ENCODE measurements around the gene IPCEF1. TPM values are rescaled to one million over a fixed set of nuclear protein-coding genes. Genes with fewer than 3 reads are reported as not detected.

The IPCEF1 gene
- total RNA-seq, 1 experiment from 2014 or later = 0.28 TPM

- DNase-seq (ENCODE audit: low read depth, low spot score) = no peak
- Histone ChIP-seq H3K27ac (ENCODE audit: low read length) (no peak overlapping the region), H3K4me1 (ENCODE audit: control insufficient read depth, insufficient read depth, low read length) (no peaks in the 10 kb centered on the region), H3K4me3 (ENCODE audit: low read depth in 2 of 2, low read length in 2 of 2) (no peak overlapping the region), H3K36me3 (ENCODE audit: control insufficient read depth, insufficient read depth, low read length) (no peaks in the 10 kb centered on the region), H3K27me3 (ENCODE audit: control insufficient read depth, insufficient read depth, low read length) (no peaks in the 10 kb centered on the region), H3K9me3 (ENCODE audit: control insufficient read depth, insufficient read depth, low read depth, low read length) (no peaks in the 10 kb centered on the region; the same call in 1 of the 2 replicates)
- ChIA-PET POLR2A (interaction anchor here (0.6 kb wide), 2 partner anchors 35 to 37 kb away, joined by 5 to 9 read pairs; no protein-coding TSS in a partner anchor), CTCF (no interaction called here)
- BruUV-seq (replicated peaks) = no TSS peak
- in situ Hi-C loops (cut with HindIII; ENCODE audit: low pct_unique_long_range_greater_than_20kb, low sequenced_read_pairs) = no loop called here
- TF ChIP-seq TCF7L2 (IDR thresholded peaks at IDR 0.05; ENCODE audit: low read depth, low read length) = no peak
- TF ChIP-seq POLR2AphosphoS5 (IDR thresholded peaks at IDR 0.05; ENCODE audit: low read depth, low read length) = no peak
- no peak for TF ChIP-seq SIN3A (IDR thresholded peaks at IDR 0.05; ENCODE audit: borderline replicate concordance, insufficient read depth, low read depth, low read length)
- no peak for TF ChIP-seq REST (IDR thresholded peaks at IDR 0.05; ENCODE audit: insufficient read depth in 1 of 2, low read depth in 2 of 2, low read length in 1 of 2)
- no peak for TF ChIP-seq CTCF (IDR thresholded peaks at IDR 0.05)
- no peak for ATAC-seq
- intact Hi-C loops (cut with micrococcal nuclease; ENCODE audit: unreplicated experiment) = no loop called here
Measured at GRCh38 chr6:154350293-154350692, 6.3 kb downstream of the IPCEF1 start.

- BruUV-seq (replicated peaks) = no TSS peak
- H3K4me1 ChIP-seq (ENCODE audit: control insufficient read depth, insufficient read depth, low read length) = no peaks in the 10 kb centered on the region
- H3K36me3 ChIP-seq (ENCODE audit: control insufficient read depth, insufficient read depth, low read length) = no peaks in the 10 kb centered on the region
- CTCF ChIA-PET = no interaction called here
- intact Hi-C loops (cut with micrococcal nuclease; ENCODE audit: unreplicated experiment) = no loop called here
- DNase-seq (ENCODE audit: low read depth, low spot score) (no peak), ATAC-seq (no peak)
- H3K27me3 ChIP-seq (ENCODE audit: control insufficient read depth, insufficient read depth, low read length) = no peaks in the 10 kb centered on the region
- no peak overlapping the region for H3K27ac ChIP-seq (ENCODE audit: low read length)
- H3K4me3 ChIP-seq (ENCODE audit: low read depth in 2 of 2, low read length in 2 of 2) = no peak overlapping the region
- no peaks in the 10 kb centered on the region; the same call in 1 of the 2 replicates for H3K9me3 ChIP-seq (ENCODE audit: control insufficient read depth, insufficient read depth, low read depth, low read length)
- POLR2A ChIA-PET = no interaction called here
- TF ChIP-seq POLR2AphosphoS5 (IDR thresholded peaks at IDR 0.05; ENCODE audit: low read depth, low read length) (no peak), SIN3A (IDR thresholded peaks at IDR 0.05; ENCODE audit: borderline replicate concordance, insufficient read depth, low read depth, low read length) (no peak), REST (IDR thresholded peaks at IDR 0.05; ENCODE audit: insufficient read depth in 1 of 2, low read depth in 2 of 2, low read length in 1 of 2) (no peak), CTCF (IDR thresholded peaks at IDR 0.05) (no peak)
- in situ Hi-C loops (cut with HindIII; ENCODE audit: low pct_unique_long_range_greater_than_20kb, low sequenced_read_pairs) = no loop called here
Measured at GRCh38 chr6:154347981-154348380, 8.6 kb downstream of the IPCEF1 start.
